ENCODE results near the gene ACTG2.

- TF ChIP-seq, protein P1, sequence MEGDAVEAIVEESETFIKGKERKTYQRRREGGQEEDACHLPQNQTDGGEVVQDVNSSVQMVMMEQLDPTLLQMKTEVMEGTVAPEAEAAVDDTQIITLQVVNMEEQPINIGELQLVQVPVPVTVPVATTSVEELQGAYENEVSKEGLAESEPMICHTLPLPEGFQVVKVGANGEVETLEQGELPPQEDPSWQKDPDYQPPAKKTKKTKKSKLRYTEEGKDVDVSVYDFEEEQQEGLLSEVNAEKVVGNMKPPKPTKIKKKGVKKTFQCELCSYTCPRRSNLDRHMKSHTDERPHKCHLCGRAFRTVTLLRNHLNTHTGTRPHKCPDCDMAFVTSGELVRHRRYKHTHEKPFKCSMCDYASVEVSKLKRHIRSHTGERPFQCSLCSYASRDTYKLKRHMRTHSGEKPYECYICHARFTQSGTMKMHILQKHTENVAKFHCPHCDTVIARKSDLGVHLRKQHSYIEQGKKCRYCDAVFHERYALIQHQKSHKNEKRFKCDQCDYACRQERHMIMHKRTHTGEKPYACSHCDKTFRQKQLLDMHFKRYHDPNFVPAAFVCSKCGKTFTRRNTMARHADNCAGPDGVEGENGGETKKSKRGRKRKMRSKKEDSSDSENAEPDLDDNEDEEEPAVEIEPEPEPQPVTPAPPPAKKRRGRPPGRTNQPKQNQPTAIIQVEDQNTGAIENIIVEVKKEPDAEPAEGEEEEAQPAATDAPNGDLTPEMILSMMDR (IDR thresholded peaks at IDR 0.05), result no peak
- TF ChIP-seq EZH2phosphoT487 (IDR thresholded peaks at IDR 0.05), result no peak
Observed at GRCh38 chr2:73917296-73917695, 24.5 kb downstream of the ACTG2 start.
